Stimulated activated CD4-positive, alpha-beta T cell treated with anti-CD3 and anti-CD28 coated beads, Interleukin-4, amount 100 ng/mL, for 24 hours (primary cell): ENCODE results near the gene KNDC1.
"Not testable (repeated sequence)": the region's sequence is repeated elsewhere in the genome, so short reads cannot be mapped to it uniquely, and the experiment has no call there.

ENCODE experiments used
- DNase-seq: peaks from one replicate; pipeline ENCODE4 v3.0.0-alpha.2; 2020

KNDC1 gene

GRCh38 chr10:133125901-133126300 is 34.1 kb upstream of the KNDC1 start:
- DNase-seq: no peak

GRCh38 chr10:133126431-133127290 is 33.4 kb upstream of the KNDC1 start:
- no peak for DNase-seq

- peak; percentile 18 for DNase-seq
Observed at GRCh38 chr10:133127291-133128125, 32.5 kb upstream of the KNDC1 start.

- DNase-seq: no peak
Observed at GRCh38 chr10:133128126-133129070, 31.6 kb upstream of the KNDC1 start.

- DNase-seq: no peak
Observed at GRCh38 chr10:133129071-133129858, 30.8 kb upstream of the KNDC1 start.

GRCh38 chr10:133129859-133130495 is 30.0 kb upstream of the KNDC1 start:
- DNase-seq: no peak

GRCh38 chr10:133130602-133131001 is 29.4 kb upstream of the KNDC1 start:
- no peak for DNase-seq

- DNase-seq: no peak
Observed at GRCh38 chr10:133131053-133131452, 29.0 kb upstream of the KNDC1 start.

GRCh38 chr10:133131734-133132472 is 28.1 kb upstream of the KNDC1 start:
- DNase-seq: no peak

GRCh38 chr10:133132473-133133291 is 27.3 kb upstream of the KNDC1 start:
- no peak for DNase-seq

GRCh38 chr10:133133471-133134231 is 26.4 kb upstream of the KNDC1 start:
- DNase-seq: no peak

GRCh38 chr10:133134411-133135115 is 25.5 kb upstream of the KNDC1 start:
- no peak for DNase-seq

GRCh38 chr10:133135116-133135465 is 24.9 kb upstream of the KNDC1 start:
- DNase-seq: no peak

- DNase-seq: not testable (repeated sequence)
Observed at GRCh38 chr10:133137486-133138145, 22.4 kb upstream of the KNDC1 start.

GRCh38 chr10:133139551-133140065 is 20.4 kb upstream of the KNDC1 start:
- DNase-seq: no peak

GRCh38 chr10:133140417-133141143 is 19.4 kb upstream of the KNDC1 start:
- no peak for DNase-seq
